Liver (tissue), 3 donors: Measurements from ENCODE around the gene GABBR2.

Experiments
- EGR1 ChIP-seq, 2 donors: IDR thresholded peaks; 2 replicates each; pipeline ENCODE4 v1.6.1; 2016 to 2018; ENCODE audit warnings: antibody characterized with exemption in 2 of 2, low read depth in 2 of 2
- FOXA1 ChIP-seq: IDR thresholded peaks from 2 replicates; pipeline ENCODE4 v1.6.1; 2016; ENCODE audit warnings: antibody characterized with exemption
- HNF4G ChIP-seq: IDR thresholded peaks from 2 replicates; pipeline ENCODE4 v1.6.1; 2016; ENCODE audit warnings: antibody characterized with exemption
- RAD21 ChIP-seq, 2 donors: IDR thresholded peaks; 2 replicates each; pipeline ENCODE4 v1.6.1; 2016; ENCODE audit warnings: antibody characterized with exemption in 2 of 2, mild to moderate bottlenecking in 2 of 2
- RXRA ChIP-seq, 2 donors: IDR thresholded peaks; 2 replicates each; pipeline ENCODE4 v1.6.1; 2017 to 2018; ENCODE audit warnings: antibody characterized with exemption in 2 of 2, mild to moderate bottlenecking in 1 of 2
- YY1 ChIP-seq: IDR thresholded peaks from 2 replicates; pipeline ENCODE4 v1.6.1; 2016; ENCODE audit warnings: antibody characterized with exemption, mild to moderate bottlenecking
- TF ChIP-seq, protein P1 (sequence below): fragments of 150-350 bp; IDR thresholded peaks from 2 replicates; pipeline ENCODE4 v1.5.1; 2017; ENCODE audit warnings: improper control_type of control experiment, low read depth, low read length; ENCODE audit not compliant: missing input control
- TF ChIP-seq, protein P2 (sequence below): IDR thresholded peaks from 2 replicates; pipeline ENCODE4 v1.6.1; 2016; ENCODE audit warnings: antibody characterized with exemption
- TF ChIP-seq, protein P3 (sequence below): IDR thresholded peaks from 2 replicates; pipeline ENCODE4 v1.6.1; 2016; ENCODE audit warnings: antibody characterized with exemption, mild to moderate bottlenecking
- donor health status: healthy.
- donor health status: healthy.

DNA sequence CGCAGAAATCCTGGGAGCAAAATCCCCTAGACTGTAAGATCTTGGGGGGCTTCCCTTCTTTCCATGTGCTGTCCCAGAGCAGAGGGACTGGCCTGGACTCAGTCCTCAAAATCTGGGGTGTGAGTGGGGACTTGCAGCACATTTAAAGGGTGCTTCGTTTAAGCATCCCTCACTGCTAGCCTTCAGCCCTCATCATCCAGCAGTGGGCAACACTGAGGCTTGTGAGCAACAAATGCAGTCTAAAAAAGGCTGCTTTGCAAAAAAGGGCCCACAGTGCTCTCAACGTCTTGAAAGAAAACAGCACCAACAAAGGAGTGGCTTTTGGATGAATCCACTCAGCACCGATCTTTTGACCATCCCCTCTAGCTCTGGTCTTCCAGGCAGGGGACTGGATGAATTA lies 325.0 kb downstream of the GABBR2 start:
- TF ChIP-seq FOXA1 (no peak), RXRA (IDR thresholded peaks at IDR 0.05) (no peak), EGR1 (IDR thresholded peaks at IDR 0.05; ENCODE audit: low read depth in 2 of 2) (no peak), YY1 (no peak), HNF4G (no peak), RAD21 (IDR thresholded peaks at IDR 0.05) (no peak)
- TF ChIP-seq, protein P1, sequence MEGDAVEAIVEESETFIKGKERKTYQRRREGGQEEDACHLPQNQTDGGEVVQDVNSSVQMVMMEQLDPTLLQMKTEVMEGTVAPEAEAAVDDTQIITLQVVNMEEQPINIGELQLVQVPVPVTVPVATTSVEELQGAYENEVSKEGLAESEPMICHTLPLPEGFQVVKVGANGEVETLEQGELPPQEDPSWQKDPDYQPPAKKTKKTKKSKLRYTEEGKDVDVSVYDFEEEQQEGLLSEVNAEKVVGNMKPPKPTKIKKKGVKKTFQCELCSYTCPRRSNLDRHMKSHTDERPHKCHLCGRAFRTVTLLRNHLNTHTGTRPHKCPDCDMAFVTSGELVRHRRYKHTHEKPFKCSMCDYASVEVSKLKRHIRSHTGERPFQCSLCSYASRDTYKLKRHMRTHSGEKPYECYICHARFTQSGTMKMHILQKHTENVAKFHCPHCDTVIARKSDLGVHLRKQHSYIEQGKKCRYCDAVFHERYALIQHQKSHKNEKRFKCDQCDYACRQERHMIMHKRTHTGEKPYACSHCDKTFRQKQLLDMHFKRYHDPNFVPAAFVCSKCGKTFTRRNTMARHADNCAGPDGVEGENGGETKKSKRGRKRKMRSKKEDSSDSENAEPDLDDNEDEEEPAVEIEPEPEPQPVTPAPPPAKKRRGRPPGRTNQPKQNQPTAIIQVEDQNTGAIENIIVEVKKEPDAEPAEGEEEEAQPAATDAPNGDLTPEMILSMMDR = no peak
- TF ChIP-seq, protein P2, sequence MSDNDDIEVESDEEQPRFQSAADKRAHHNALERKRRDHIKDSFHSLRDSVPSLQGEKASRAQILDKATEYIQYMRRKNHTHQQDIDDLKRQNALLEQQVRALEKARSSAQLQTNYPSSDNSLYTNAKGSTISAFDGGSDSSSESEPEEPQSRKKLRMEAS = no peak
- TF ChIP-seq, protein P3, sequence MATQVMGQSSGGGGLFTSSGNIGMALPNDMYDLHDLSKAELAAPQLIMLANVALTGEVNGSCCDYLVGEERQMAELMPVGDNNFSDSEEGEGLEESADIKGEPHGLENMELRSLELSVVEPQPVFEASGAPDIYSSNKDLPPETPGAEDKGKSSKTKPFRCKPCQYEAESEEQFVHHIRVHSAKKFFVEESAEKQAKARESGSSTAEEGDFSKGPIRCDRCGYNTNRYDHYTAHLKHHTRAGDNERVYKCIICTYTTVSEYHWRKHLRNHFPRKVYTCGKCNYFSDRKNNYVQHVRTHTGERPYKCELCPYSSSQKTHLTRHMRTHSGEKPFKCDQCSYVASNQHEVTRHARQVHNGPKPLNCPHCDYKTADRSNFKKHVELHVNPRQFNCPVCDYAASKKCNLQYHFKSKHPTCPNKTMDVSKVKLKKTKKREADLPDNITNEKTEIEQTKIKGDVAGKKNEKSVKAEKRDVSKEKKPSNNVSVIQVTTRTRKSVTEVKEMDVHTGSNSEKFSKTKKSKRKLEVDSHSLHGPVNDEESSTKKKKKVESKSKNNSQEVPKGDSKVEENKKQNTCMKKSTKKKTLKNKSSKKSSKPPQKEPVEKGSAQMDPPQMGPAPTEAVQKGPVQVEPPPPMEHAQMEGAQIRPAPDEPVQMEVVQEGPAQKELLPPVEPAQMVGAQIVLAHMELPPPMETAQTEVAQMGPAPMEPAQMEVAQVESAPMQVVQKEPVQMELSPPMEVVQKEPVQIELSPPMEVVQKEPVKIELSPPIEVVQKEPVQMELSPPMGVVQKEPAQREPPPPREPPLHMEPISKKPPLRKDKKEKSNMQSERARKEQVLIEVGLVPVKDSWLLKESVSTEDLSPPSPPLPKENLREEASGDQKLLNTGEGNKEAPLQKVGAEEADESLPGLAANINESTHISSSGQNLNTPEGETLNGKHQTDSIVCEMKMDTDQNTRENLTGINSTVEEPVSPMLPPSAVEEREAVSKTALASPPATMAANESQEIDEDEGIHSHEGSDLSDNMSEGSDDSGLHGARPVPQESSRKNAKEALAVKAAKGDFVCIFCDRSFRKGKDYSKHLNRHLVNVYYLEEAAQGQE = no peak
